SK-N-SH (cell line): ENCODE data around the gene GALR3.

ENCODE experiments used
- CHD2 ChIP-seq: fragments of 150-350 bp; IDR thresholded peaks from 2 replicates; pipeline ENCODE4 v1.6.1; 2018; ENCODE audit warnings: low read length; ENCODE audit not compliant: partially characterized antibody
- EP300 ChIP-seq, 2 experiments: IDR thresholded peaks; 2 replicates each; pipeline versions ENCODE4 v1.4.0 to v1.6.1; 2012; ENCODE audit warnings: borderline replicate concordance in 1 of 2, low read depth in 1 of 2, low read length in 1 of 2
- FOXM1 ChIP-seq: IDR thresholded peaks from 2 replicates; pipeline ENCODE4 v1.4.0; 2012; ENCODE audit warnings: low read depth, mild to moderate bottlenecking
- GATA2 ChIP-seq: sonication (generic); formaldehyde crosslinking; IDR thresholded peaks from 2 replicates; pipeline ENCODE4 v1.5.0; 2020; ENCODE audit warnings: mild to moderate bottlenecking, missing genetic modification reagents
- JUND ChIP-seq: IDR thresholded peaks from 2 replicates; pipeline ENCODE4 v1.4.0; 2012
- POLR2AphosphoS5 ChIP-seq: IDR thresholded peaks from 2 replicates; pipeline ENCODE4 v1.6.1; 2012; ENCODE audit warnings: low read depth, low read length
- SIN3A ChIP-seq: IDR thresholded peaks from 2 replicates; pipeline ENCODE4 v1.6.1; 2012; ENCODE audit warnings: low read depth, mild to moderate bottlenecking, low read length, moderate library complexity, borderline replicate concordance
- TAF1 ChIP-seq: IDR thresholded peaks from 2 replicates; pipeline ENCODE4 v1.6.1; 2012; ENCODE audit warnings: low read depth, mild to moderate bottlenecking, low read length, moderate library complexity, borderline replicate concordance
- TEAD4 ChIP-seq: IDR thresholded peaks from 2 replicates; pipeline ENCODE4 v1.4.0; 2012; ENCODE audit warnings: mild to moderate bottlenecking, borderline replicate concordance; ENCODE audit not compliant: insufficient read depth
- TF ChIP-seq, protein P1 (sequence below): fragments of 200-600 bp; sonication (generic); IDR thresholded peaks from 2 replicates; pipeline ENCODE4 v1.6.1; 2017; ENCODE audit warnings: antibody characterized with exemption, mild to moderate bottlenecking, moderate library complexity
- TF ChIP-seq, protein P2 (sequence below): fragments of 150-350 bp; IDR thresholded peaks from 2 replicates; pipeline ENCODE4 v1.6.1; 2017; ENCODE audit warnings: antibody characterized with exemption, low read length, low read depth, borderline replicate concordance

DNA sequence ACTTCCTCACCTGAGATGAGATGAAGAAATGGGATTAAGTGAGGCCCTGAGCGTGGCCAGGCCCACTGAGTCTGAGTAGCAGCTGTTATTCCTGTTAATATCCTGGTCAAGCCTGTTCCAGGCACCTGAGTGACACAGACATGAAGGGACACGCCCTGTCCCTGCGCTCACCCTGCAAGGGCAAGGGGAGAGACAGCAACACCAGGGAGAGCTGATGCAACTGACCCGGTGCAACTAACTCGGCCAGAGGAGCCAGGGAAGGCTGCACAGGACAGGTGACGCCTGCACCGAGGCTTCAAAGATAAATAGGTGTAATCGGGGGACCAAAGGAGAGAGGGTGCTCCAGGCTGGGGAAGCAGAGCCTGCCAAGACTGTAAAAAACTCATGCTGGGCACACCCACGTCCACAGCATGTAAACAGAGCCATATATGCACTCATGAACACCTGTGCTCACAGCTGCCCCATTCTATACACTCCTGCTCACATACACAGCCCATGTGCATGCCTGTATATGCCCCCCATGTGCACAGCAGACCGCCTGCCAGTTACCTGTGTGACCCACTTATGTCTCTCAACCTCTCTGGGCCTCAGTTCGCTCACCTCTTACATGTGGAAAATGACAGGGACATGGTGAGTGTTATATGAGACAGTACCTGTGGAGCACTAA, 38.2 kb upstream of the GALR3 start:
- TF ChIP-seq POLR2AphosphoS5 (no peak), TEAD4 (no peak), CHD2 (no peak), FOXM1 (no peak), TAF1 (no peak), GATA2 (CRISPR knock-in tag) (no peak), JUND (no peak), EP300 (IDR thresholded peaks at IDR 0.05; ENCODE audit: borderline replicate concordance in 1 of 2, low read depth in 1 of 2, low read length in 1 of 2) (no peak), SIN3A (no peak)
- TF ChIP-seq, protein P1, sequence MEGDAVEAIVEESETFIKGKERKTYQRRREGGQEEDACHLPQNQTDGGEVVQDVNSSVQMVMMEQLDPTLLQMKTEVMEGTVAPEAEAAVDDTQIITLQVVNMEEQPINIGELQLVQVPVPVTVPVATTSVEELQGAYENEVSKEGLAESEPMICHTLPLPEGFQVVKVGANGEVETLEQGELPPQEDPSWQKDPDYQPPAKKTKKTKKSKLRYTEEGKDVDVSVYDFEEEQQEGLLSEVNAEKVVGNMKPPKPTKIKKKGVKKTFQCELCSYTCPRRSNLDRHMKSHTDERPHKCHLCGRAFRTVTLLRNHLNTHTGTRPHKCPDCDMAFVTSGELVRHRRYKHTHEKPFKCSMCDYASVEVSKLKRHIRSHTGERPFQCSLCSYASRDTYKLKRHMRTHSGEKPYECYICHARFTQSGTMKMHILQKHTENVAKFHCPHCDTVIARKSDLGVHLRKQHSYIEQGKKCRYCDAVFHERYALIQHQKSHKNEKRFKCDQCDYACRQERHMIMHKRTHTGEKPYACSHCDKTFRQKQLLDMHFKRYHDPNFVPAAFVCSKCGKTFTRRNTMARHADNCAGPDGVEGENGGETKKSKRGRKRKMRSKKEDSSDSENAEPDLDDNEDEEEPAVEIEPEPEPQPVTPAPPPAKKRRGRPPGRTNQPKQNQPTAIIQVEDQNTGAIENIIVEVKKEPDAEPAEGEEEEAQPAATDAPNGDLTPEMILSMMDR: no peak
- TF ChIP-seq, protein P2, sequence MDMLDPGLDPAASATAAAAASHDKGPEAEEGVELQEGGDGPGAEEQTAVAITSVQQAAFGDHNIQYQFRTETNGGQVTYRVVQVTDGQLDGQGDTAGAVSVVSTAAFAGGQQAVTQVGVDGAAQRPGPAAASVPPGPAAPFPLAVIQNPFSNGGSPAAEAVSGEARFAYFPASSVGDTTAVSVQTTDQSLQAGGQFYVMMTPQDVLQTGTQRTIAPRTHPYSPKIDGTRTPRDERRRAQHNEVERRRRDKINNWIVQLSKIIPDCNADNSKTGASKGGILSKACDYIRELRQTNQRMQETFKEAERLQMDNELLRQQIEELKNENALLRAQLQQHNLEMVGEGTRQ: no peak
